Osteoblast (primary cell): ENCODE measurements around the gene OR2A5. TPM values are rescaled to one million over a fixed set of nuclear protein-coding genes. Genes with fewer than 3 reads are reported as not detected.
"Not testable (repeated sequence)": the region's sequence is repeated elsewhere in the genome, so short reads cannot be mapped to it uniquely, and the experiment has no call there.

ENCODE experiments used
- DNase-seq: peaks from one replicate; pipeline ENCODE4 v3.0.0; 2011; ENCODE audit warnings: low spot score, mixed read lengths; ENCODE audit not compliant: insufficient read length; ENCODE audit errors: missing footprints
- H2AFZ ChIP-seq: 2 replicates; pipeline ENCODE4 v1.6.0; 2011; ENCODE audit warnings: mild to moderate bottlenecking, low read length
- H3K27ac ChIP-seq: 2 replicates; pipeline ENCODE4 v1.5.1; 2011; ENCODE audit warnings: mild to moderate bottlenecking, low read depth, low read length, moderate library complexity
- H3K27me3 ChIP-seq: 2 replicates; pipeline ENCODE4 v1.6.0; 2012; ENCODE audit warnings: mild to moderate bottlenecking, control low read depth, inconsistent platforms, low read length, moderate library complexity; ENCODE audit not compliant: insufficient read depth
- H3K36me3 ChIP-seq: 2 replicates; pipeline ENCODE4 v1.5.1; 2011; ENCODE audit warnings: mild to moderate bottlenecking, low read length, control low read depth, moderate library complexity; ENCODE audit not compliant: insufficient read depth
- H3K4me1 ChIP-seq: 2 replicates; pipeline ENCODE4 v1.5.1; 2011; ENCODE audit warnings: mild to moderate bottlenecking, low read length, control low read depth, moderate library complexity; ENCODE audit not compliant: insufficient read depth
- H3K4me2 ChIP-seq: 2 replicates; pipeline ENCODE4 v1.6.0; 2011; ENCODE audit warnings: mild to moderate bottlenecking, low read length; ENCODE audit not compliant: insufficient read depth
- H3K4me3 ChIP-seq: fragments of 200-600 bp; sonication (generic); 3 replicates; pipeline ENCODE4 v1.5.1; 2012; ENCODE audit warnings: mild to moderate bottlenecking, low read length, inconsistent platforms; ENCODE audit not compliant: insufficient read depth
- H3K79me2 ChIP-seq: 2 replicates; pipeline ENCODE4 v1.6.0; 2012; ENCODE audit warnings: mild to moderate bottlenecking, low read length, control low read depth, inconsistent platforms; ENCODE audit not compliant: insufficient read depth
- H3K9me3 ChIP-seq: 2 replicates; pipeline ENCODE4 v1.5.1; 2011; ENCODE audit warnings: low read depth, low read length, control low read depth
- H4K20me1 ChIP-seq: 2 replicates; pipeline ENCODE4 v1.6.0; 2012; ENCODE audit warnings: mild to moderate bottlenecking, low read length, control low read depth; ENCODE audit not compliant: insufficient read depth
- total RNA-seq: library from RNA; depleted of rRNA; stranded (reverse); fragments of >200 nt; gene quantifications from 2 replicates; pipeline ENCODE4 v1.2.3, GENCODE V29; 2012
- TF ChIP-seq, protein P1 (sequence below): IDR thresholded peaks from 2 replicates; pipeline ENCODE4 v1.5.1; 2011; ENCODE audit warnings: mild to moderate bottlenecking, low read depth, low read length, moderate library complexity; ENCODE audit errors: extremely low read depth

Gene OR2A5
- total RNA-seq, 1 donor, result not detected

DNA sequence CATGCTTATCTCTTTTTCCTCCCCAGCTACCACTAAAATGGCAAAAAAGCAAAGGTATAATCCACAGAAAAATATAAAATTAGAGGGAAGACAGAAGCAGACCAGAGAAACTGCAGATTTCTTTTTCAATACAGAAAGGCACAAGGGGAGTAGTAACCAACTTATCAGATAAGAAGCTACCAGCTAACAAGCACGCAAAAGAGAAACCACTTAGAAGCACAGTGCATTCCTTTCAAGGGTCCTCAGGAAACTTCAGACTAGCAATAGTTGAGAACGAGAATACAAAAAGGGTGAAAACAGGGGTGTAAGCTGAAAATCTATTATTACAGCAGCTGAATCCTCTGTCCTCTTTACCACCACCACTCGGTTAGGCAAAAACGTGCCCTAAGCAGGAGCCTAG is 9.9 kb upstream of the OR2A5 start:
- no peaks in the 10 kb centered on the region for H3K4me1 ChIP-seq
- H3K27me3 ChIP-seq, result no peaks in the 10 kb centered on the region
- H3K9me3 ChIP-seq, result no peaks in the 10 kb centered on the region
- no peak overlapping the region for H3K4me3 ChIP-seq
- H3K4me2 ChIP-seq, result no peak overlapping the region
- no peak for DNase-seq
- H2AFZ ChIP-seq, result no peak overlapping the region
- no peaks in the 10 kb centered on the region for H4K20me1 ChIP-seq
- TF ChIP-seq, protein P1, sequence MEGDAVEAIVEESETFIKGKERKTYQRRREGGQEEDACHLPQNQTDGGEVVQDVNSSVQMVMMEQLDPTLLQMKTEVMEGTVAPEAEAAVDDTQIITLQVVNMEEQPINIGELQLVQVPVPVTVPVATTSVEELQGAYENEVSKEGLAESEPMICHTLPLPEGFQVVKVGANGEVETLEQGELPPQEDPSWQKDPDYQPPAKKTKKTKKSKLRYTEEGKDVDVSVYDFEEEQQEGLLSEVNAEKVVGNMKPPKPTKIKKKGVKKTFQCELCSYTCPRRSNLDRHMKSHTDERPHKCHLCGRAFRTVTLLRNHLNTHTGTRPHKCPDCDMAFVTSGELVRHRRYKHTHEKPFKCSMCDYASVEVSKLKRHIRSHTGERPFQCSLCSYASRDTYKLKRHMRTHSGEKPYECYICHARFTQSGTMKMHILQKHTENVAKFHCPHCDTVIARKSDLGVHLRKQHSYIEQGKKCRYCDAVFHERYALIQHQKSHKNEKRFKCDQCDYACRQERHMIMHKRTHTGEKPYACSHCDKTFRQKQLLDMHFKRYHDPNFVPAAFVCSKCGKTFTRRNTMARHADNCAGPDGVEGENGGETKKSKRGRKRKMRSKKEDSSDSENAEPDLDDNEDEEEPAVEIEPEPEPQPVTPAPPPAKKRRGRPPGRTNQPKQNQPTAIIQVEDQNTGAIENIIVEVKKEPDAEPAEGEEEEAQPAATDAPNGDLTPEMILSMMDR, result no peak
- no peaks in the 10 kb centered on the region for H3K36me3 ChIP-seq
- H3K79me2 ChIP-seq, result no peaks in the 10 kb centered on the region
- no peak overlapping the region for H3K27ac ChIP-seq

DNA sequence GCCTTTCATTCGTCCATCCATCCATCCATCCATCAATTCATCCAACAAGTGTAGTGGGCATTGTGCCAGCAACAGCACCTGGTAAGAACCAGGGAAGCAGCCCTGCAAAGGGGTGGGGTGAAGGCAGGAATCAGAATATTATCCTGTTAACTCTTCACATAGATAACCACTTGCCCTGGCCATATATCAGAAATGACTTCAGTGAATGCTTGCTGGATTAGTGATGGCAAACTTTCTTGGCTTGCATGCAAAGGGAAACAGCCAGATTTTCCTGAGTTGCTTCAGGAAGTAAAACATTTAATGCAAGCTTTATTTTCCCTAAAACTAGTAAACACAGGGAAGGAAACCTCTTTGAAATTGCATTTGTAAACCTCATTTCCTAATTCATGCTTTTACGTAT is 743 bp downstream of the OR2A5 start:
- H3K4me1 ChIP-seq, result no peaks in the 10 kb centered on the region
- no peak overlapping the region for H3K27ac ChIP-seq
- H3K79me2 ChIP-seq, result no peaks in the 10 kb centered on the region
- no peak overlapping the region for H3K4me3 ChIP-seq
- no peaks in the 10 kb centered on the region for H3K27me3 ChIP-seq
- H4K20me1 ChIP-seq, result no peaks in the 10 kb centered on the region
- DNase-seq, result no peak
- no peak overlapping the region for H3K4me2 ChIP-seq
- TF ChIP-seq, protein P1, result no peak
- no peak overlapping the region for H2AFZ ChIP-seq
- no peaks in the 10 kb centered on the region for H3K36me3 ChIP-seq
- H3K9me3 ChIP-seq, result no peaks in the 10 kb centered on the region

DNA sequence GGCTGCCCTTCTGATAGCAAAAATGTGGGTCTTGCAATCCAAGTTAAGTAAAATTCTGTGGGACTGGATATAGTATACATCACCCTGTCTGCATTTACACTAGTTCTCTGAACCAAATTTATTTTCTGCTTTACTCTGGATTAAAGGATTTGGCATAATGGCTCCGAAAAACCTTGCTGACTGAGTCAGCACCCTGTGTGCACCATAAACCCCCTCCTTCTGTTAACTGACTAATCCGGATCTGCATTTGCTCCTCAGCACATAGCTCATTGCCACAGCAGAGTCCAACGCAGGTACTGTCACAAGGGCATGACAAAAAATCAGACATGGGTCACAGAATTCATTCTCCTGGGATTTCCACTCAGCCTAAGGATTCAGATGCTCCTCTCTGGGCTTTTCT is 1.3 kb downstream of the OR2A5 start:
- H4K20me1 ChIP-seq, result no peaks in the 10 kb centered on the region
- no peak overlapping the region for H3K4me3 ChIP-seq
- no peak overlapping the region for H2AFZ ChIP-seq
- no peaks in the 10 kb centered on the region for H3K79me2 ChIP-seq
- H3K27ac ChIP-seq, result no peak overlapping the region
- TF ChIP-seq, protein P1, result no peak
- no peaks in the 10 kb centered on the region for H3K4me1 ChIP-seq
- no peaks in the 10 kb centered on the region for H3K27me3 ChIP-seq
- H3K9me3 ChIP-seq, result no peaks in the 10 kb centered on the region
- DNase-seq, result no peak
- H3K4me2 ChIP-seq, result no peak overlapping the region
- no peaks in the 10 kb centered on the region for H3K36me3 ChIP-seq

DNA sequence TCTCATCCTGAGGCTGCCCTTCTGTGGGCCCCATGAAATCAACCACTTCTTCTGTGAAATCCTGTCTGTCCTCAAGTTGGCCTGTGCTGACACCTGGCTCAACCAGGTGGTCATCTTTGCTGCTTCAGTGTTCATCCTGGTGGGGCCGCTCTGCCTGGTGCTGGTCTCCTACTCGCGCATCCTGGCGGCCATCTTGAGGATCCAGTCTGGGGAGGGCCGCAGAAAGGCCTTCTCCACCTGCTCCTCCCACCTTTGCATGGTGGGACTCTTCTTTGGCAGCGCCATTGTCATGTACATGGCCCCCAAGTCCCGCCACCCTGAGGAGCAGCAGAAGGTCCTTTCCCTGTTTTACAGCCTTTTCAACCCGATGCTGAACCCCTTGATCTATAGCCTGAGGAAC is 2.1 kb downstream of the OR2A5 start:
- not testable (repeated sequence) for H3K4me3 ChIP-seq, H3K4me1 ChIP-seq, H3K9me3 ChIP-seq, H3K79me2 ChIP-seq, DNase-seq, H3K36me3 ChIP-seq, H2AFZ ChIP-seq, H3K27ac ChIP-seq, H4K20me1 ChIP-seq, H3K27me3 ChIP-seq, H3K4me2 ChIP-seq
